ENCODE measurements around the gene RTRAF. TPM values are rescaled to one million over a fixed set of nuclear protein-coding genes. Genes with fewer than 3 reads are reported as not detected.

RTRAF gene
- polyA plus RNA-seq, 1 of the 3 experiments (the other 2 are of a cell fraction) = 43.6 TPM

- H3K9me3 ChIP-seq = no peaks in the 10 kb centered on the region
- H3K36me3 ChIP-seq (replicated peaks in 1 of 2; ENCODE audit: control insufficient read depth in 1 of 2, insufficient read depth in 2 of 2, low read length in 1 of 2) = peaks cover 26 to 30% of the 10 kb centered on the region in 2 experiments
- H3K79me2 ChIP-seq (ENCODE audit: insufficient read depth) = no peaks in the 10 kb centered on the region
- no peak overlapping the region for H2AFZ ChIP-seq (ENCODE audit: low read depth)
- H4K20me1 ChIP-seq (ENCODE audit: insufficient read depth) = no peaks in the 10 kb centered on the region
- TF ChIP-seq CTCF (IDR thresholded peaks at IDR 0.05) = peak; percentile 40
- TF ChIP-seq ELF1 (IDR thresholded peaks at IDR 0.05) = no peak
- TF ChIP-seq SMC3 (IDR thresholded peaks at IDR 0.05; ENCODE audit: low read depth, low read length) = no peak
- TF ChIP-seq RFX5 (IDR thresholded peaks at IDR 0.05; ENCODE audit: low read length) = no peak
- TF ChIP-seq TAF1 (IDR thresholded peaks at IDR 0.05; ENCODE audit: borderline replicate concordance, low read depth, low read length) = no peak
- TF ChIP-seq IRF3 (IDR thresholded peaks at IDR 0.05; ENCODE audit: low read depth, low read length) = no peak
- no peak for TF ChIP-seq NRF1 (IDR thresholded peaks at IDR 0.05; ENCODE audit: low read depth, low read length)
- TF ChIP-seq GATA2 (CRISPR knock-in tag; IDR thresholded peaks at IDR 0.05) = no peak
- no peak for TF ChIP-seq TEAD4 (IDR thresholded peaks at IDR 0.05; ENCODE audit: borderline replicate concordance, insufficient read depth)
- TF ChIP-seq ZBTB33 (IDR thresholded peaks at IDR 0.05; ENCODE audit: borderline replicate concordance, low read depth) = no peak
- no peak for TF ChIP-seq YY1 (IDR thresholded peaks at IDR 0.05; ENCODE audit: low read depth)
- TF ChIP-seq TCF12 (IDR thresholded peaks at IDR 0.05) = no peak
- no peak for TF ChIP-seq MXI1 (IDR thresholded peaks at IDR 0.05; ENCODE audit: low read depth, low read length)
- 0 out of 2 replicates have a peak, but pooled peaks have one; percentile 10 for TF ChIP-seq RAD21 (IDR thresholded peaks at IDR 0.05; ENCODE audit: low read length)
- H3K27me3 ChIP-seq (ENCODE audit: insufficient read depth) = no peaks in the 10 kb centered on the region
- ChIA-PET CTCF (interaction anchor here (0.7 to 2.6 kb wide), 7 partner anchors 11 to 84 kb away, joined by 3 to 13 read pairs (median 3); no protein-coding TSS in a partner anchor), POLR2A (no interaction called here)
- H3F3A ChIP-seq (replicated peaks; ENCODE audit: insufficient read depth) = peaks cover 7% of the 10 kb centered on the region
- DNase-seq = peak; percentile 45
- H3K4me1 ChIP-seq (ENCODE audit: control insufficient read depth in 1 of 2, insufficient read depth in 2 of 2, low read depth in 1 of 2, low read length in 1 of 2) = peaks cover 0 to 22% of the 10 kb centered on the region in 2 experiments; a peak in 2 of 4 replicates
- no peaks in the 10 kb centered on the region for H3K9me2 ChIP-seq
- no peak overlapping the region for H3K4me3 ChIP-seq (ENCODE audit: low read depth in 2 of 2, low read length in 1 of 2)
- no peak overlapping the region for H3K9ac ChIP-seq
- 80% methylated on average over 8 of the region's 11 CpGs for WGBS (ENCODE audit: low lambda C conversion rate)
- no peak overlapping the region; a peak in 1 of 4 replicates for H3K27ac ChIP-seq (ENCODE audit: low read depth in 2 of 2, low read length in 1 of 2)
- no peak overlapping the region for H3K4me2 ChIP-seq
Measured at GRCh38 chr14:52013984-52014600, 24.7 kb downstream of the RTRAF start.

All from SK-N-SH (cell line).